Glutamatergic neuron (in vitro differentiated cells): Measurements from ENCODE around the gene ABT1. TPM values are rescaled to one million over a fixed set of nuclear protein-coding genes. Genes with fewer than 3 reads are reported as not detected.

Source experiments
- DNase-seq: peaks from one replicate; pipeline ENCODE4 v3.0.0; 2022
- H3K27ac Mint-ChIP-seq: one replicate; pipeline ENCODE4 v1.8.0; 2020; ENCODE audit warnings: mild to moderate bottlenecking, mixed read lengths, inconsistent platforms; ENCODE audit not compliant: unreplicated experiment
- H3K27me3 Mint-ChIP-seq: one replicate; pipeline ENCODE4 v1.8.0; 2020; ENCODE audit warnings: mild to moderate bottlenecking, moderate library complexity, mixed read lengths, inconsistent platforms; ENCODE audit not compliant: unreplicated experiment
- H3K36me3 Mint-ChIP-seq: one replicate; pipeline ENCODE4 v1.8.0; 2020; ENCODE audit warnings: mild to moderate bottlenecking, mixed read lengths, inconsistent platforms; ENCODE audit not compliant: unreplicated experiment
- H3K4me1 Mint-ChIP-seq: one replicate; pipeline ENCODE4 v1.8.0; 2020; ENCODE audit warnings: mild to moderate bottlenecking, low read depth, mixed read lengths, inconsistent platforms; ENCODE audit not compliant: unreplicated experiment
- H3K4me3 Mint-ChIP-seq: one replicate; pipeline ENCODE4 v1.8.0; 2020; ENCODE audit warnings: mild to moderate bottlenecking, mixed read lengths, inconsistent platforms; ENCODE audit not compliant: unreplicated experiment
- H3K9me3 Mint-ChIP-seq: one replicate; pipeline ENCODE4 v1.8.0; 2020; ENCODE audit warnings: mild to moderate bottlenecking, moderate library complexity, mixed read lengths, inconsistent platforms; ENCODE audit not compliant: unreplicated experiment
- CTCF ChIP-seq: fragments of 200-600 bp; sonication (generic); IDR thresholded peaks from one replicate; pipeline ENCODE4 v1.5.0; 2021; ENCODE audit not compliant: partially characterized antibody, unreplicated experiment
- total RNA-seq: library from RNA; stranded (reverse); fragmentation: NEBNext Ultra II Directional; extraction: Animal tissue kit (Norgen Biotek cat#: 25700); gene quantifications from one replicate; pipeline ENCODE4 v1.2.1, GENCODE V29; 2021; ENCODE audit not compliant: unreplicated experiment

ABT1 gene
- total RNA-seq, 1 donor from 2014 or later, result 15.9 TPM

GRCh38 chr6:26600759-26601158 lies 4.0 kb downstream of the ABT1 start:
- H3K4me1 Mint-ChIP-seq, result no peaks in the 10 kb centered on the region
- no peak overlapping the region for H3K4me3 Mint-ChIP-seq
- H3K36me3 Mint-ChIP-seq, result no peaks in the 10 kb centered on the region
- H3K27ac Mint-ChIP-seq, result no peak overlapping the region
- no peaks in the 10 kb centered on the region for H3K9me3 Mint-ChIP-seq
- DNase-seq, result no peak
- peaks cover 1% of the 10 kb centered on the region for H3K27me3 Mint-ChIP-seq
- no peak for TF ChIP-seq CTCF

GRCh38 chr6:26602262-26602661 lies 5.5 kb downstream of the ABT1 start:
- no peak for DNase-seq
- peaks cover 1% of the 10 kb centered on the region for H3K27me3 Mint-ChIP-seq
- no peak for TF ChIP-seq CTCF
- H3K4me3 Mint-ChIP-seq, result no peak overlapping the region
- no peak overlapping the region for H3K27ac Mint-ChIP-seq
- H3K36me3 Mint-ChIP-seq, result no peaks in the 10 kb centered on the region
- H3K4me1 Mint-ChIP-seq, result no peaks in the 10 kb centered on the region
- no peaks in the 10 kb centered on the region for H3K9me3 Mint-ChIP-seq

- no peaks in the 10 kb centered on the region for H3K27me3 Mint-ChIP-seq
- DNase-seq, result no peak
- no peak for TF ChIP-seq CTCF
- H3K9me3 Mint-ChIP-seq, result no peaks in the 10 kb centered on the region
- no peaks in the 10 kb centered on the region for H3K36me3 Mint-ChIP-seq
- no peaks in the 10 kb centered on the region for H3K4me1 Mint-ChIP-seq
- H3K27ac Mint-ChIP-seq, result no peak overlapping the region
- no peak overlapping the region for H3K4me3 Mint-ChIP-seq
Measured at GRCh38 chr6:26604026-26604425, 7.3 kb downstream of the ABT1 start.

- no peaks in the 10 kb centered on the region for H3K4me1 Mint-ChIP-seq
- no peaks in the 10 kb centered on the region for H3K27me3 Mint-ChIP-seq
- TF ChIP-seq CTCF, result no peak
- no peaks in the 10 kb centered on the region for H3K36me3 Mint-ChIP-seq
- no peak for DNase-seq
- no peak overlapping the region for H3K27ac Mint-ChIP-seq
- H3K4me3 Mint-ChIP-seq, result no peak overlapping the region
- no peaks in the 10 kb centered on the region for H3K9me3 Mint-ChIP-seq
Measured at GRCh38 chr6:26604797-26605196, 8.0 kb downstream of the ABT1 start.

- no peak overlapping the region for H3K4me3 Mint-ChIP-seq
- DNase-seq, result no peak
- no peak overlapping the region for H3K27ac Mint-ChIP-seq
- TF ChIP-seq CTCF, result peak; percentile 24
- no peaks in the 10 kb centered on the region for H3K4me1 Mint-ChIP-seq
- H3K36me3 Mint-ChIP-seq, result no peaks in the 10 kb centered on the region
- H3K9me3 Mint-ChIP-seq, result peaks cover 2% of the 10 kb centered on the region
- peaks cover 7% of the 10 kb centered on the region for H3K27me3 Mint-ChIP-seq
Measured at GRCh38 chr6:26607434-26608230, 10.9 kb downstream of the ABT1 start.
